Effector CD4-positive, alpha-beta T cell (primary cell): ENCODE data around the gene KRTAP5-2.

ENCODE experiments used
- DNase-seq: peaks from one replicate; pipeline ENCODE4 v3.0.0-alpha.2; 2020

Gene KRTAP5-2

DNA sequence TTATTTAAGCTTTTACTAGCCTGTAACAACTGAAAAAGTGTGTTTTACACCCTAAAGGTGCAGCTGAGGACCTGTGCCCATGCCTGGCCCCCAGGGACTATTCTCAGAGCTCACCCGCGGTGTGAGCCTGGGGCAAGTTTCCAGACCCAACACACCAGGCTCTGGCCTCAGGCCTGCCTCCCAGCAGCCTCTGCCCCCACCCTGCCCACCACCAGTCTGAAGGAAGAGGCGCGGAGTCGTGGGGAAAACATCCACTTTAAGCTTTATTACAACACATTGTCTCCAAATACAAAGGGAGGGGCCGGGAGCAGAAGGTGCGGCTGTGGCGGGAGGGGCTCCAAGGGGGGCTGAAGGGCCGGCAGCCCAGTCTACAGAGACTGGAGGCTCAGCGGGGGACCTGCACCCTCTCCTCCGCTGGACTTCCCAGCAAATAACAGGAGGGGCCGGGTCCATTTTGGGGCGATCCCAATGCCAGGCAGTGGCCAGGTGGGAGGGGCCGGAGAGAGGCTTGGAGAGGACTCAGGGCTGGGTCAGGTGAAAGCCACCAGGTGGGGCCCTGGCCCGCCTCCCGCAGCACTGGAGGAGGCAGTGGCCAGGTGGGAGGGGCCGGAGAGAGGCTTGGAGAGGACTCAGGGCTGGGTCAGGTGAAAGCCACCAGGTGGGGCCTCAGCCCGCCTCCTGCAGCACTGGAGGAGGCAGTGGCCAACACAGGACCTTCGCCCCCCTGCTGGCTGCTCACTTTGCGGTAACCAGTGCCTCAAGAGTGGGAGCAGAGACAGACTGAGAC, 44.1 kb downstream of the KRTAP5-2 start:
- DNase-seq: no peak

DNA sequence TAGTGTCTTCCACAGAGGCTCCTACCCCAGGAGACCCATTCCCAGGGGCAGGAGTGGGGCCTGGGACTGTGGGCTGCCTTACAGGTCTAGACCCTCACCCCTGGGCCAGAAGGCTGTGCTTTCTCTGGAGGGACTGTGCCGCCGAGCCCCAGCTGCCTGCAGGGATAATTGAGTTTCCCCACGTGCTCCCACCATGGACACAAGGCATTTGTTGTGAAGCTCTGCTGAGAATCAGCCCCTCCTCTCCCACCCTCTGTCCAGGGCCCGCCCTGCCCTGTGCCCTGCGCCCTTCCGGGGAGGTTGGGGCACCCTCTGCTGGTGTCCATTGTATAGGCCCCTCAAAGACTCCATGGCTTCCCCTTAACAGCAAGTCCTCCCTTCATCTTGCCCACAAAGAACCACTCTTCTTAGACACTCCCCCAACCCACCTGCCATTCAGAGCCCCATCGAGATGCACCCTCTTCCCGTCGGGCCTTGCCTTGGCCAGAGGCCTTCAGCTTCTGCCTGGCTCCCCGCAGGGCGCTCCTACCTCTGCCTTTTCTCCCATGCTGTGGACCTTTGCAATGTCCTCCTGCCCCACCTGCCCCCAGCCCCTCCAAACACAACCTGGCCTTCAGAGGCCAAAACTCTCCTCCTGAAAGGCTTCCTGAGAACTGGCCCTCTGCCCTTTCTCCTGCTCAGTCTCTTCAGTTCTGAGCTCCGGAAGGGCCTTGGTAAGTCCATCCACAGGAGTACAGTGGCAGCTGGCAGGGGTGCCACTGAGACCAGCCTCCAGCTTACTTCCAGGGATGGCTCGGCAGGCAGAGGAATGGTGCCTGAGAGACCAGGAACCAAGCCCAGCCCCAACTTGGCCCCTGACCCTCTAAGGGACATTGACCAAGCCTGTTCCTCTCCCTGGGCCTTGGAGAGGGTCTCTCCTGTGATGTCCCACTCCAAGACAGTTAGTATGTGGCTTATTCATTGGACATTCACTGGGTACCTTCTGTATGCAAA, 48.5 kb downstream of the KRTAP5-2 start:
- no peak for DNase-seq

DNA sequence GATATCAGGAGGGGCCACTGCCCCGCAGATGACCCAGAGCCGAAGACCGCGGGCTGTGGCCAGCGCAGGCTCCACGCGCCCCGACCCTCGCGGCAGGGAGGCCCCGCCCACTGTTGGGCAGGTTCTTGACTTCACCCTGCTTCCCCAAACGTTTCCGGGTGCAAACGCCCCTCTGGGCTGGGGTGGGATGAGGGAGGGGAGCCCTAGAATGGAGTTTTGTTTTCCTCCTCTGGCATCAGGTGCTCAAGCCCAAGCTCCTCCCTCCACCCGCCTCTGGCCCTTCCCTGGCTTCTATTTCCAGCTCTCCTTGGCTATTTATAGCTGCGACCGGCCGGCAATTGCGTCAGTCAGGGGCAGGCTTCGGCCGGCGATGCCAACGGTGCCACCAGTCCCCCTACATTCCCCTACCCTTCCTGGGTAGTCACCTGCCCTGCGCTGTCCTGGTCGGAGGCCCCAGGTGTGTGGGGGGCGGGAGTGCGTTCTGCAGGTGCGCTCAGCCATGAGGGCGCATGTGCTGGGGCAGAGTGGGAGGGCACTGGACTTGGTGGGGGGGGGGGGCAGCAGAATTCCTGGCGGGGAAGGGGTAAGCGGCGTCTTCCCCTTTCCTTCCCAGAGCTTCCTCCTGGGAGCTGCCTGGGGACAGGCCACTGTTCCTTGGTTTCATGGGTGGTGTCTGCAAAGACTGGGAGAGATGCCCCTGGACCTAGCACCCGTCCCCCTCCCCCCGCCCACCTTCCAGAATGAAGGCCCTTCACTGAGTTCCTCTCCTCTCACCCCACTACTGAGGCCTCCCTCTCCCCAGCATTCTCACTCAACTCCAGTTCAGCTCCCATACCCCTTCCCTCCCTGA, 49.6 kb downstream of the KRTAP5-2 start:
- DNase-seq: no peak

DNA sequence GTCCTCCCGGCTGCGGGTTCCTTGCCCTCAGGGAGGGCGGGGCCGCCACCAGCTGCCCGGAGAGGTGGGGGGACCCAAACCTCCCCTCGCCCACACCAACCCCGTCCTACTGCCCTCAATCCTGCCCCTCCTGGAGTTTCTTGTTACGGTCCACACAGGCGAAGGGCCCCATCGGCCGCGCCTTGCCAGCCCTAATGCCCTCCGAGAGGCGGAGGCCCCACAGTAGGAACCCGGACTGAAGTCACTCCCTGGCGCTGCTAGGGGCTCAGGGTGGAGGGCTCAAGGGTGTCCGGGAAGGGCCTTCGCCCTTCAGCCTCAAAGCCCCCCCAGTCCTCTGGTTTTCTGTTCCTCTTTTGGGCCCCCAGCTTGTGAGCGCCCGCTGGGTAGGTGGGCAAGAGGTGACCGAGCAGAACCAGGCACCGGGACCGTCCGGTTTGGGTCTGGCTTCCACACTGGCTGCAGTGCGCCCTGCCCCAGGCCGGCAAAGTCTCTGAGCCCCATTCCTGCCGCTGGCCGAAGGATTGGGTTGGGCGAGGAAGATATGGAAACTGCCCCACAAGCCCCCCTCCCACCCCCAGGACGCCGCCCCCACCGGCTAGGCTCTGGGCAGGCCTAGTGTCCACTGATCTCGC, 50.5 kb downstream of the KRTAP5-2 start:
- DNase-seq: no peak
